HepG2 (cell line): Measurements from ENCODE around the gene PLEKHA3. TPM values are rescaled to one million over a fixed set of nuclear protein-coding genes. Genes with fewer than 3 reads are reported as not detected.
A peak's percentile ranks its signal among the peaks of the same experiment; 100 is the strongest.
"Not testable (repeated sequence)": the region's sequence is repeated elsewhere in the genome, so short reads cannot be mapped to it uniquely, and the experiment has no call there.

ENCODE experiments used
- ATAC-seq: fragments of 200-7000 bp; cut with Tn5 transposase; 3 replicates; pipeline ENCODE4 v1.9.1; 2020; ENCODE audit warnings: mild to moderate bottlenecking, moderate library complexity
- BruUV-seq: library from RNA; stranded (reverse); fragments of 400-500 nt; replicated peaks from 2 replicates; lab custom pipeline; 2021; lab: Mats Ljungman, UMichigan
- CTCF ChIA-PET: fragments of 300-600 bp; formaldehyde crosslinking; extraction: SDS; loops from one replicate; lab custom pipeline; 2021; ENCODE audit warnings: low total read pairs, inconsistent platforms, low intra/inter-chr PET ratio; lab: Yijun Ruan, JAX
- POLR2A ChIA-PET: fragments of 350-600 bp; sonication (Branson Sonifier 250); formaldehyde crosslinking; loops from one replicate; lab custom pipeline; 2020; ENCODE audit warnings: antibody characterized with exemption, inconsistent platforms; lab: Yijun Ruan, JAX
- DNase-seq: peaks from one replicate; pipeline ENCODE4 v3.0.0-alpha.2; 2015; ENCODE audit warnings: low spot score
- FAIRE-seq: peaks from 3 replicates; lab custom pipeline; 2011; peaks lifted over from hg19 to GRCh38; lab: Jason Lieb, UNC
- H2AFZ ChIP-seq: one replicate; pipeline ENCODE4 v1.6.1; 2011; ENCODE audit warnings: low read length, inconsistent platforms
- H3K27ac ChIP-seq: fragments of 300-600 bp; 3 replicates; pipeline ENCODE4 v1.8.0; 2011; ENCODE audit warnings: mixed run types, mild to moderate bottlenecking, mixed read lengths, low read length, inconsistent platforms; ENCODE audit not compliant: insufficient read depth; ENCODE audit errors: extremely low read length
- H3K27me3 ChIP-seq, 2 experiments: fragments of 200-600 bp in 1 of 2; 2 replicates in 1 of 2; 3 replicates in 1 of 2; pipeline versions ENCODE4 v1.6.0 to v1.8.0; 2011; ENCODE audit warnings: low read length in 2 of 2, mild to moderate bottlenecking in 2 of 2, moderate library complexity in 2 of 2, inconsistent platforms in 1 of 2; ENCODE audit not compliant: insufficient read depth in 2 of 2, control insufficient read depth in 1 of 2
- H3K36me3 ChIP-seq, 2 experiments: fragments of 200-600 bp in 1 of 2; replicated peaks in 1 of 2; 2 replicates in 1 of 2; 3 replicates in 1 of 2; pipeline versions ENCODE4 v1.5.1 to v1.8.0; 2011; ENCODE audit warnings: low read length in 2 of 2, inconsistent platforms in 1 of 2; ENCODE audit not compliant: insufficient read depth in 2 of 2, control insufficient read depth in 1 of 2
- H3K4me1 ChIP-seq: 2 replicates; pipeline ENCODE4 v1.5.1; 2012; ENCODE audit warnings: low read length, inconsistent platforms; ENCODE audit not compliant: insufficient read depth
- H3K4me2 ChIP-seq: 2 replicates; pipeline ENCODE4 v1.6.0; 2011; ENCODE audit warnings: low read depth, low read length, inconsistent platforms
- H3K4me3 ChIP-seq, 3 experiments: fragments of 200-600 bp in 1 of 3; sonication (generic), shearing (Covaris generic) in 1 of 3; replicated peaks in 1 of 3; 2 replicates each; pipeline ENCODE4 v1.5.1; 2011 to 2016; ENCODE audit warnings: low read length in 3 of 3, inconsistent platforms in 2 of 3, low read depth in 2 of 3, mild to moderate bottlenecking in 2 of 3, control low read depth in 1 of 3, mixed read lengths in 1 of 3; ENCODE audit not compliant: insufficient read depth in 1 of 3
- H3K79me2 ChIP-seq: one replicate; pipeline ENCODE4 v1.6.1; 2011; ENCODE audit warnings: low read length, inconsistent platforms; ENCODE audit not compliant: insufficient read depth
- H3K9ac ChIP-seq: 2 replicates; pipeline ENCODE4 v1.6.0; 2011; ENCODE audit warnings: mild to moderate bottlenecking, low read depth, low read length, inconsistent platforms; ENCODE audit not compliant: insufficient read depth
- H3K9me3 ChIP-seq: 2 replicates; pipeline ENCODE4 v1.5.1; 2012; ENCODE audit warnings: mild to moderate bottlenecking, low read length
- H4K20me1 ChIP-seq: 2 replicates; pipeline ENCODE4 v1.6.0; 2011; ENCODE audit warnings: inconsistent platforms, mild to moderate bottlenecking, low read length, moderate library complexity; ENCODE audit not compliant: insufficient read depth
- ATF7 ChIP-seq, 2 experiments: fragments of 450-650 bp in 1 of 2; sonication (generic) in 1 of 2; formaldehyde crosslinking in 1 of 2; IDR thresholded peaks; 2 replicates each; pipeline versions ENCODE4 v1.4.0 to v1.6.1; 2016 to 2020; ENCODE audit warnings: antibody characterized with exemption in 1 of 2, mild to moderate bottlenecking in 1 of 2, missing genetic modification reagents in 1 of 2
- BRCA1 ChIP-seq: sonication (generic); formaldehyde crosslinking; IDR thresholded peaks from 2 replicates; pipeline ENCODE4 v1.4.0; 2020; ENCODE audit warnings: missing genetic modification reagents
- CREB1 ChIP-seq, 2 experiments: fragments of 450-650 bp in 1 of 2; IDR thresholded peaks; 2 replicates each; pipeline ENCODE4 v1.6.1; 2016 to 2017; ENCODE audit warnings: control low read depth in 1 of 2, mild to moderate bottlenecking in 1 of 2, missing compliant biosample characterization in 1 of 2, missing genetic modification characterization in 1 of 2
- WGBS: methylation state at CpG from one replicate; pipeline ENCODE4 v1.1.6; 2017; ENCODE audit warnings: low lambda C conversion rate; 5-methylcytosine and 5-hydroxymethylcytosine counted together
- in situ Hi-C: cut with HindIII; loops from 2 replicates; pipeline ENCODE4 v1.10.0; 2017; ENCODE audit warnings: low pct_unique_long_range_greater_than_20kb; ENCODE audit not compliant: extremely low pct_ligation_motif_present
- intact Hi-C: fragments of 100-400 bp; cut with micrococcal nuclease; formaldehyde crosslinking; loops from one replicate; pipeline ENCODE4 v1.10.0; 2022; ENCODE audit not compliant: unreplicated experiment
- polyA plus RNA-seq, 8 experiments: library from polyadenylated mRNA; depleted of rRNA in 3 of 8; stranded (reverse) in 7 of 8; unstranded in 1 of 8; fragments of >200 nt; fragmentation: Illumina TruSeq in 4 of 8; extraction: Trizol in 4 of 8; gene quantifications; 2 replicates each; pipeline versions ENCODE4 v1.2.1 to v1.2.3, GENCODE V29; 2011 to 2016; ENCODE audit warnings: low read depth in 4 of 8, missing spikeins in 1 of 8, mixed read lengths in 1 of 8; ENCODE audit not compliant: insufficient read depth in 1 of 8
- total RNA-seq, 5 experiments: library from RNA; depleted of rRNA; stranded (reverse); fragments of >200 nt; fragmentation: Illumina TruSeq; extraction: Trizol; gene quantifications; 2 replicates each; pipeline ENCODE4 v1.2.3, GENCODE V29; 2016; ENCODE audit warnings: low read depth in 1 of 5

Gene PLEKHA3
- total and polyA plus RNA-seq, 2 of the 13 experiments (the other 11 are each of a cell fraction or from before 2014, with no cell fraction given) = 11.7 to 23.1 TPM

GRCh38 chr2:178525010-178525409 is 44.8 kb downstream of the PLEKHA3 start:
- H2AFZ ChIP-seq, BruUV-seq, H4K20me1 ChIP-seq, DNase-seq, in situ Hi-C loops, H3K27me3 ChIP-seq, H3K4me1 ChIP-seq, H3K9me3 ChIP-seq, CTCF ChIA-PET, H3K27ac ChIP-seq, POLR2A ChIA-PET, H3K9ac ChIP-seq, ATAC-seq, intact Hi-C loops, FAIRE-seq, H3K4me3 ChIP-seq, H3K4me2 ChIP-seq, H3K36me3 ChIP-seq: not testable (repeated sequence)
- WGBS = 81% methylated on average over 5 of the region's 5 CpGs
- H3K79me2 ChIP-seq = peaks cover 12% of the 10 kb centered on the region

GRCh38 chr2:178525460-178525859 is 45.2 kb downstream of the PLEKHA3 start:
- H3K9me3 ChIP-seq, H4K20me1 ChIP-seq, H3K36me3 ChIP-seq, POLR2A ChIA-PET, CTCF ChIA-PET, intact Hi-C loops, in situ Hi-C loops, ATAC-seq, H3K27ac ChIP-seq, H3K4me1 ChIP-seq, H3K27me3 ChIP-seq, DNase-seq, FAIRE-seq, H3K4me3 ChIP-seq, H3K9ac ChIP-seq, H3K4me2 ChIP-seq, H2AFZ ChIP-seq, BruUV-seq: not testable (repeated sequence)
- 72% methylated on average over 1 of the region's 1 CpG for WGBS
- peaks cover 12% of the 10 kb centered on the region for H3K79me2 ChIP-seq

- intact Hi-C loops = no loop called here
- no peak for TF ChIP-seq BRCA1 (CRISPR knock-in tag)
- peak; percentile 86 for TF ChIP-seq CREB1 (IDR thresholded peaks at IDR 0.05)
- TF ChIP-seq CREB1 (CRISPR knock-in tag; IDR thresholded peaks at IDR 0.05) = no peak
- peak; percentile 53 for TF ChIP-seq ATF7 (IDR thresholded peaks at IDR 0.05)
- no peak for TF ChIP-seq ATF7 (CRISPR knock-in tag; IDR thresholded peaks at IDR 0.05)
- ChIA-PET CTCF (no interaction called here), POLR2A (no interaction called here)
- no peaks in the 10 kb centered on the region for H3K4me1 ChIP-seq
- H3K79me2 ChIP-seq = peaks cover 12% of the 10 kb centered on the region
- no peak overlapping the region for H2AFZ ChIP-seq
- H3K27me3 ChIP-seq = no peaks in the 10 kb centered on the region
- BruUV-seq = no TSS peak
- FAIRE-seq (no peak), DNase-seq (no peak), ATAC-seq (no peak)
- no peaks in the 10 kb centered on the region for H3K9me3 ChIP-seq
- H3K9ac ChIP-seq = no peak overlapping the region
- H3K27ac ChIP-seq = no peak overlapping the region
- in situ Hi-C loops = no loop called here
- H3K36me3 ChIP-seq = no peaks in the 10 kb centered on the region
- H4K20me1 ChIP-seq = no peaks in the 10 kb centered on the region
- WGBS = 82% methylated on average over 4 of the region's 4 CpGs
- no peak overlapping the region for H3K4me3 ChIP-seq
- H3K4me2 ChIP-seq = no peak overlapping the region
Measured at GRCh38 chr2:178526256-178526655, 46.0 kb downstream of the PLEKHA3 start.
